GM12892 (cell line): ENCODE results near the gene CINP.

Experiments used
- POLR2A ChIP-seq: IDR thresholded peaks from 2 replicates; pipeline ENCODE4 v1.6.1; 2011; ENCODE audit warnings: low read depth, low read length, control low read depth
- POLR2AphosphoS5 ChIP-seq: IDR thresholded peaks from 2 replicates; pipeline ENCODE4 v1.6.1; 2011; ENCODE audit warnings: low read depth, low read length, control low read depth

DNA sequence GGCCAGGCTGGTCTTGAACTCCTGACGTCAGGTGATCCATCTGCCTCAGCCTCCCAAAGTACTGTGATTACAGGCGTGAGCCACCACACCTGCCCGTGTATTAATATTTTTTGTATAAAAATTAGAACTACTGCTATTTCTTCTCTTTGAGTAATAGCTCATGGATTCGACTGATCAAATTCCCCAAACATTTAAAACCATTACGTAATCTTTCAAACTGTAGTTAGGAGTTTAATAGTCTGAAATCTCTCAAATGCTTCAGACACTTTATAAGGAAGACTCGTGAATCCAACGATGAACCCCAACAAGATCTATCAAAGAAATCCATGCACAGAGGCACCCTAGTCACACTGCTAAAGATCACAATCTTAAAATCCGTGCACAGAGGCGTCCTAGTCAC is 16.1 kb upstream of the CINP start:
- no peak for TF ChIP-seq POLR2A
- TF ChIP-seq POLR2AphosphoS5, result no peak
